Activated CD4-positive, CD25-positive, alpha-beta regulatory T cell treated with anti-CD3 and anti-CD28 coated beads, Interleukin-2, amount 50 U/mL, for 24 hours (primary cell): ENCODE measurements around the gene TMEM39B.
"Not testable (repeated sequence)": the region's sequence is repeated elsewhere in the genome, so short reads cannot be mapped to it uniquely, and the experiment has no call there.

Experiments used
- ATAC-seq, 2 donors: fragments of 150-1000 bp; cut with Tn5 transposase; one replicate each; pipeline ENCODE4 v1.10.0; 2021; ENCODE audit warnings: mild to moderate bottlenecking in 1 of 2, moderate library complexity in 1 of 2

Gene TMEM39B

GRCh38 chr1:32072622-32073298 is at the start of gene TMEM39B:
TSS of gene TMEM39B (plus strand) at chr1:32072939. CDS start at chr1:32073048, 109 bp downstream.
- ATAC-seq: peak; percentile 90 to 92

GRCh38 chr1:32023351-32023750 is 49.4 kb upstream of the TMEM39B start:
- no peak for ATAC-seq

- no peak for ATAC-seq
Measured at GRCh38 chr1:32025515-32025914, 47.2 kb upstream of the TMEM39B start.

GRCh38 chr1:32028746-32029145 is 44.0 kb upstream of the TMEM39B start:
- no peak for ATAC-seq

GRCh38 chr1:32031578-32032274 is 41.0 kb upstream of the TMEM39B start:
- ATAC-seq: no peak

- no peak for ATAC-seq
Measured at GRCh38 chr1:32032275-32032615, 40.5 kb upstream of the TMEM39B start.

- ATAC-seq: no peak
Measured at GRCh38 chr1:32035119-32035518, 37.6 kb upstream of the TMEM39B start.

GRCh38 chr1:32040711-32041110 is 32.0 kb upstream of the TMEM39B start:
- no peak for ATAC-seq

GRCh38 chr1:32042330-32042729 is 30.4 kb upstream of the TMEM39B start:
- no peak for ATAC-seq

- ATAC-seq: no peak
Measured at GRCh38 chr1:32044234-32044633, 28.5 kb upstream of the TMEM39B start.

GRCh38 chr1:32045772-32046171 is 27.0 kb upstream of the TMEM39B start:
- ATAC-seq: no peak

- ATAC-seq: no peak
Measured at GRCh38 chr1:32047701-32048100, 25.0 kb upstream of the TMEM39B start.

GRCh38 chr1:32048440-32048839 is 24.3 kb upstream of the TMEM39B start:
- ATAC-seq: no peak

- no peak for ATAC-seq
Measured at GRCh38 chr1:32051706-32052105, 21.0 kb upstream of the TMEM39B start.

GRCh38 chr1:32052887-32053286 is 19.9 kb upstream of the TMEM39B start:
- ATAC-seq: no peak

- ATAC-seq: no peak
Measured at GRCh38 chr1:32055416-32055815, 17.3 kb upstream of the TMEM39B start.

- no peak for ATAC-seq
Measured at GRCh38 chr1:32056598-32056997, 16.1 kb upstream of the TMEM39B start.

- no peak for ATAC-seq
Measured at GRCh38 chr1:32060914-32061313, 11.8 kb upstream of the TMEM39B start.

- no peak for ATAC-seq
Measured at GRCh38 chr1:32062867-32063230, 9.9 kb upstream of the TMEM39B start.

- no peak for ATAC-seq
Measured at GRCh38 chr1:32063261-32063681, 9.5 kb upstream of the TMEM39B start.

GRCh38 chr1:32065613-32066488 is 6.9 kb upstream of the TMEM39B start:
- ATAC-seq: not testable (repeated sequence)

GRCh38 chr1:32066489-32066873 is 6.3 kb upstream of the TMEM39B start:
- peak in 1 of 2 donors; percentile 32 for ATAC-seq

- ATAC-seq: no peak
Measured at GRCh38 chr1:32068957-32069588, 3.7 kb upstream of the TMEM39B start.
